Activated T-cell treated with anti-CD3 and anti-CD28 coated beads, Interleukin-2, amount 50 U/mL, for 24 hours (primary cell): ENCODE data around the gene NAPG.
"Not testable (repeated sequence)": the region's sequence is repeated elsewhere in the genome, so short reads cannot be mapped to it uniquely, and the experiment has no call there.

ENCODE experiments used
- DNase-seq: peaks from one replicate; pipeline ENCODE4 v3.0.0-alpha.2; 2020
- H3K27ac Mint-ChIP-seq: 2 replicates; pipeline ENCODE4 v1.8.0; 2020; ENCODE audit warnings: mild to moderate bottlenecking, mixed read lengths
- H3K27me3 Mint-ChIP-seq: 2 replicates; pipeline ENCODE4 v1.8.0; 2020; ENCODE audit warnings: mixed read lengths
- H3K36me3 Mint-ChIP-seq: 2 replicates; pipeline ENCODE4 v1.8.0; 2020; ENCODE audit warnings: low read depth, mixed read lengths
- H3K4me1 Mint-ChIP-seq: 2 replicates; pipeline ENCODE4 v1.8.0; 2020; ENCODE audit warnings: low read depth, mixed read lengths
- H3K4me3 Mint-ChIP-seq: 2 replicates; pipeline ENCODE4 v1.8.0; 2020; ENCODE audit warnings: mild to moderate bottlenecking, moderate library complexity, mixed read lengths
- H3K9me3 Mint-ChIP-seq: 2 replicates; pipeline ENCODE4 v1.8.0; 2020; ENCODE audit warnings: mixed read lengths

Gene NAPG

DNA sequence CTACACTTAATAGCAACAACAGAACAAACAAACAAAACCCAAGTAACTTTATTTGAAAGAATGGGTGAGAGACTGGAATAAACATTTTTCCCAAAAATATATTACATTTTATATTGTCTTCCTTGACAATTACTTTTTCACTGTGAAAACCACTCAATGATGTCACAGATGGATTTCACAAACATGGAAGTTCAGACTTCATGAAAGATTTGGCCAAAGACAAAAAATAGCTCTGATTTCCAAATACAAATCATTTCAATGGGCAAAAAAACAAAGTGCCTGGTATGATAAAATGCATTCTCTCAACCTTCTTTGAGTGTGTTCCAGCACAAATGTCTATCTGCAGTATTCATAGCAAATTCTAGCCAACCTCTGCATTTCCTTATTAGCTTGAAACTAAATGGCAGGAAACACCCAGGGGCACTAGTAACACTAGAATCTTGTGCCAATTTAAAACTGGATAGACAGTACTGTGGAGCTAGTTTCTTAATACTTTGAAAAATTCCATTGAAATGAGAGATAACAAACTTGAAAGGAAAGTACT, 28.5 kb upstream of the NAPG start:
- Mint-ChIP-seq H3K27ac (no peak overlapping the region), H3K27me3 (peaks cover 22% of the 10 kb centered on the region), H3K4me3 (no peak overlapping the region), H3K36me3 (no peaks in the 10 kb centered on the region), H3K9me3 (peaks cover 3% of the 10 kb centered on the region), H3K4me1 (peaks cover 14% of the 10 kb centered on the region)
- no peak for DNase-seq

DNA sequence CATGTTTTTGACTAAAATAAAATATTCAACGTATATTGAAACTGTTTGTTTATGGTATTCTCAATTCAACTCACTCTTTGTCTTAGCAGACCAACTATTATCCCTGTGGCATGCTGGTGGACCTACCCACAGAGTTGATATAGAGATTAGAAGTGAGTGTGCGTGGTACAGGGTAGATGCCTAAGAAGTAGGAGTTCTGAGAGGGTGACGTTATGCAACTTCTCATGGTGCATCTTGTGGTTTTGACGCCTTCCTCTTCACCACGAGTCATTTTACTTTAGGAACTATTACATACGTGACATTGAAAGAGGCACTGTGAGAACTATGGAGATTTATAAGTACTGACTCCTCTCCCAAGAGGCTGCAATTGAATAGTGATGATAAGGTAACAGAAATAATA, 26.6 kb upstream of the NAPG start:
- H3K4me3 Mint-ChIP-seq, result no peak overlapping the region
- H3K27me3 Mint-ChIP-seq, result peaks cover 34% of the 10 kb centered on the region
- peaks cover 3% of the 10 kb centered on the region for H3K9me3 Mint-ChIP-seq
- no peaks in the 10 kb centered on the region for H3K36me3 Mint-ChIP-seq
- no peak overlapping the region for H3K27ac Mint-ChIP-seq
- no peak for DNase-seq
- H3K4me1 Mint-ChIP-seq, result peaks cover 14% of the 10 kb centered on the region

DNA sequence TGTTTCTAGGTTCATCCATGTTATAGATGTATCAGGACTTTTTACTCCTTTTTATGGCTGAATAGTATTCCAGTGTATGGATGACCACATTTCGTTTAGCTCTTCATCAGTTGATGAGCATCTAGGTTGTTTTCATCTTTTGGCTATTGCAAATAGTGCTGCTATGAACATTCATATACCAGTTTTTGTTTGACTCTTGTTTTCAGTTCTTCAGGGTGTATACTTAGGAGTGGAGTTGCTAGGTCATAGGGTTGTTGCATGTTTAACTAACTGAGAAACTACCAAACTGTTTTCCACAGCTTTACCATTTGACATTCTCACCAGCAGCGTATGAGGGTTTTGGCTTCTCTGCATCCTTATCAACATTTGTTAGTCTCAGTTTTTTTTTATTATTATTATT, 25.8 kb upstream of the NAPG start:
- Mint-ChIP-seq H3K36me3 (no peaks in the 10 kb centered on the region), H3K27ac (no peak overlapping the region), H3K9me3 (peaks cover 8% of the 10 kb centered on the region), H3K4me1 (peaks cover 14% of the 10 kb centered on the region), H3K27me3 (peaks cover 41% of the 10 kb centered on the region), H3K4me3 (no peak overlapping the region)
- no peak for DNase-seq

DNA sequence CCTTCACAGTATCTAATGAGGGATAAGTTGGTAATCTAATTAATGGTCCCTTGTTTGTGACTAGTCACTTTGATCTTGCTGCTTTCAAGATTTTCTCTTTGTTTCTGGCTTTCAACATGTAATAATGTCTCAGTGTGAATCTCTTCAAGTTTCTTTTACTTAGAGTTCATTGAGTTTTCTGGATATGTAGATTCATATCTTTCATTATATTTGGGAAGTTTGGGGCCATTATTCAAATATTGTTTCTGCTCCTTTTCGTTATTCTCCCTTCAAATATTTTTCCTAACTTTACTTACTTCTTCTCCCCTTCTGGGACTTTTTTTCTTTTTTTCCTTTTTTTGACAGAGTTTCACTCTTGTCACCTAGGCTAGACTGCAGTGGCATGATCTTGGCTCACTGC, 21.1 kb upstream of the NAPG start:
- no peak for DNase-seq
- H3K27ac Mint-ChIP-seq, result no peak overlapping the region
- peaks cover 44% of the 10 kb centered on the region for H3K27me3 Mint-ChIP-seq
- H3K4me3 Mint-ChIP-seq, result no peak overlapping the region
- peaks cover 2% of the 10 kb centered on the region for H3K36me3 Mint-ChIP-seq
- H3K9me3 Mint-ChIP-seq, result peaks cover 22% of the 10 kb centered on the region
- peaks cover 5% of the 10 kb centered on the region for H3K4me1 Mint-ChIP-seq

DNA sequence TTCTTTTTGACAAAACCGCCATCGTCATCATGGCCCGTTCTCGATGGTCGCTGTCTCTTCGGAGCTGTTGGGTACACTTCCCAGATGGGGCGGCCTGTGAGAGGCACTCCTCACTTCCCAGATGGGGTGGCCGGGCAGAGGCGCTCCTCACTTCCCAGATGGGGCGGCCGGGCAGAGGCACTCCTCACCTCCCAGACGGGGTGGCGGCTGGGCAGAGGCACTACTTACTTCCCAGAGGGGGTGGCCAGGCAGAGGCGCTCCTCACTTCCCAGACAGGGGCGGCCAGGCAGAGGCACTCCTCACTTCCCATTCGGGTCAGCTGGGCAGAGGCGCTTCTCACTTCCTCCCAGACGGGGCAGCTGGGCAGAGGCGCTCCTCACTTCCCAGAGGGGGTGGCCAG, 19.9 kb upstream of the NAPG start:
- H3K4me1 Mint-ChIP-seq, H3K27ac Mint-ChIP-seq, H3K36me3 Mint-ChIP-seq, H3K4me3 Mint-ChIP-seq, DNase-seq: not testable (repeated sequence)
- peaks cover 40% of the 10 kb centered on the region for H3K27me3 Mint-ChIP-seq
- H3K9me3 Mint-ChIP-seq, result peaks cover 19% of the 10 kb centered on the region

DNA sequence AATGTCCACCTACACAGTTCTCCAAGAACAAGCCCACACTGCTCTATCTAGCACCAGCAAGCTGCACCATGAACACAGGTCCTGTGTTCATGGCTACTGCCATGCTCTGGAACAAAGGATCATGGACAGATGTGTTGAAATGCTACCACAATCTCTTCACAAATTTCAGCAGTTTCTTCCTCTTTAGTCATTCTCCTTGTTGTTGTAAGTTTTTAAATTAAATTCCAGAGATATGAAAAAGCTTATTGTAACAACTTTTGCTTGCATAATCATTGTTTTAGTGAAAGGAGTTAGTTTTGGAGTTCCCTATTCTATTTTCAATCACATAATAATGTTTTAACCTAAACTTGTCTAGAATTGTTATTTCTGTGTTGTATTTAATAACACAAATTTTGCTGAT, 17.2 kb upstream of the NAPG start:
- Mint-ChIP-seq H3K36me3 (peaks cover 2% of the 10 kb centered on the region), H3K4me3 (no peak overlapping the region), H3K9me3 (peaks cover 19% of the 10 kb centered on the region), H3K27me3 (peaks cover 35% of the 10 kb centered on the region), H3K27ac (no peak overlapping the region), H3K4me1 (no peaks in the 10 kb centered on the region)
- DNase-seq, result no peak

DNA sequence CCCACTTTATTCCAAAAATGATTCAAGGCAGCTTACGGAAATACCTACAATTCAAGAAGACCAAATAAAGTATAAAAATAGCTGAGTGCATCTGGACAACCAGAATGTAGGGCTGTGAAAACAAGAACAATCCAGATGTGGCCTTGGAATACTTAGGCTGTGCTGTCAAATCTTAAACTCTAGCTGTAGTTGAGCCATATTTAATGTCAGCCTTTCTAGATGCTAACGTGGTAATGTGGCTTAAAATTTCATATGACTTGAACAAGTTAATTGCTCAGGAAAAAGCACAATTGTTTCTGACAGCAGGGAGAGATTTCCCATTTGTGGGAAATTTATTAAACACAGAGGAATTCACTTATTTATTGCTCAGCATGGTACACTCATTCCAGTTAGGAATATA, 14.6 kb upstream of the NAPG start:
- Mint-ChIP-seq H3K27me3 (peaks cover 50% of the 10 kb centered on the region), H3K4me1 (no peaks in the 10 kb centered on the region), H3K4me3 (no peak overlapping the region), H3K36me3 (peaks cover 2% of the 10 kb centered on the region), H3K27ac (no peak overlapping the region), H3K9me3 (peaks cover 14% of the 10 kb centered on the region)
- DNase-seq, result no peak

DNA sequence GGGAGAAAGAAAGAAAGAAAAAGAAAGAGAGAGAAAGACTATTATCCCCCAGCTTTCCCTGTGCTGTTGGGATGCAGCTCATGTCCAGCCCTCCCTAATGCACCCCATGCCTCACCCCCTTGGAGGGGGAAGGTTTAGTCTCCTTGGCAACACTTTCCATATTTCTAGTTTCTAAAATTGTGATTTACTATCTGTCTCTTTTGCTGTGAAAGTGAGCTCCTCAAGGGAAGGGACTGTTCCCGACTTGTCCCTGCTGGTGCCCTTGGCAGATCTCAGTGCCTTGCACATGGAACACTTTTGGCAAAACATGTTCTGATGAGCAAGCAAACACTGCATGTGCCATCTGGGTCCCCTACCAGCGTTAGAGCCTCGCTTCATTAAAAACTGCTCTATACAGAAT, 11.7 kb upstream of the NAPG start:
- Mint-ChIP-seq H3K4me3 (no peak overlapping the region), H3K9me3 (peaks cover 2% of the 10 kb centered on the region), H3K4me1 (no peaks in the 10 kb centered on the region)

DNA sequence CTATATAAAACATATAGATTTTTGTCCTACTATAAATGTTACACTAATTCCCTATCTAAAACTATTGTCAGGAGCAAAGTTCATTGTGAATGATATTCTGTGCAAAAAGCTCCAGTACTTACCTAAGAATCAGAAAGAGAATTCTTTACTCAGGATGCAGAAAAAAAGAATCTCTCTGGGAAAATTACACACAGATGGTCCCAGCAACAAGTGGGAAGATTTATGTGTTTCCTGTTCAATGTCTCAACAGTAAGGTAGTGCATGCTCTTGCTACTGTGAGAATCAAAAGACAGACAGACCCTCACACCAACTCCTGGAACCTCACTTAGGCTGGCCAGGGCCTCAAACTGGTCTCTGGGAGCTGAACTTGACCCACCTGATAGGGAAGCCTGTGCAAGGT, 11.2 kb upstream of the NAPG start:
- peaks cover under 1% of the 10 kb centered on the region for H3K4me1 Mint-ChIP-seq
- H3K27me3 Mint-ChIP-seq, result peaks cover 75% of the 10 kb centered on the region
- H3K9me3 Mint-ChIP-seq, result peaks cover 1% of the 10 kb centered on the region
- no peak for DNase-seq
- no peak overlapping the region for H3K4me3 Mint-ChIP-seq
- no peak overlapping the region for H3K27ac Mint-ChIP-seq
- no peaks in the 10 kb centered on the region for H3K36me3 Mint-ChIP-seq

More for the DNA sequence above, 11.7 kb upstream of the NAPG start:
- no peak for DNase-seq
- Mint-ChIP-seq H3K27me3 (peaks cover 71% of the 10 kb centered on the region), H3K27ac (no peak overlapping the region), H3K36me3 (no peaks in the 10 kb centered on the region)

DNA sequence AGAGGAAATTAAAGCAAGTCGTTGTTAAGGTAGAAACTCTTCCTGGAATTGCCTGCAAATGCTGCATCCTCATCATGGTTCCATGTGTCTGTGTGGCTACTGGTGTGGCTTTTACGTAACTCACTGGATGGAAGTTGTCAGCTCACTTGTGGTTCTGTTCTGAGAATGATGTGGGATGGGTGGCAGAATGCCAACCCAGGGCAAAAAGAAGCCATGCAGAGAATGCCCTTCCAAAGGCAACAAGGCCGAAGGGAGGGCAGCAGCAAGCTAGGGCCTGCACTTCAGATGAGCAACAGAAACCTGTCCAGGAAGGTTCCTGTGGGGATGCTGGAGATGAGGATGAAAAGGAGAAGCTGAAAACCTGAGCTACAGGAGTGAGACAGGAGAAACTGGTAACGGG, 10.4 kb upstream of the NAPG start:
- no peak for DNase-seq
- Mint-ChIP-seq H3K4me1 (peaks cover 6% of the 10 kb centered on the region), H3K4me3 (no peak overlapping the region), H3K9me3 (no peaks in the 10 kb centered on the region), H3K36me3 (no peaks in the 10 kb centered on the region), H3K27me3 (peaks cover 77% of the 10 kb centered on the region), H3K27ac (no peak overlapping the region)

DNA sequence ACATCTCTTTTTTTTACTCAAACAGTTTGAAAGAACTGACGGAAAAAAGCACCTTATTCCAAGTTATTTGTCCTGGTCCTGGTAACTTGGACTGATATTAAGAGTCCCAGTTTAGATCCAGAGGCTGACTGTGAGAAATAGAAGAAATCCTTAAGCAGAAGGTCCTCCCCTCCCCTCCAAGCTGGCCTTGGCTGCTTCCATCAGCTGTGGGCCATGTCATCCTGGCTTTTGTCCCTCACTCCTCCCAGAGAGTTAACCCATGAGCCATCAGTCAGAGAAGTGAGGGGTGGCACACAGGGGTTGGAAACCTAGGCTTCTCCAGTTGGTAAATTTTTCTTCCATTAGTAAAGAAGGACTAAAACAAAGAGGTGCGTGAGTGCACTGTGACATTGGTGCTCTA, 9.7 kb upstream of the NAPG start:
- DNase-seq, result no peak
- Mint-ChIP-seq H3K4me3 (no peak overlapping the region), H3K4me1 (peaks cover 6% of the 10 kb centered on the region), H3K27ac (no peak overlapping the region), H3K9me3 (no peaks in the 10 kb centered on the region), H3K27me3 (peaks cover 77% of the 10 kb centered on the region), H3K36me3 (no peaks in the 10 kb centered on the region)

DNA sequence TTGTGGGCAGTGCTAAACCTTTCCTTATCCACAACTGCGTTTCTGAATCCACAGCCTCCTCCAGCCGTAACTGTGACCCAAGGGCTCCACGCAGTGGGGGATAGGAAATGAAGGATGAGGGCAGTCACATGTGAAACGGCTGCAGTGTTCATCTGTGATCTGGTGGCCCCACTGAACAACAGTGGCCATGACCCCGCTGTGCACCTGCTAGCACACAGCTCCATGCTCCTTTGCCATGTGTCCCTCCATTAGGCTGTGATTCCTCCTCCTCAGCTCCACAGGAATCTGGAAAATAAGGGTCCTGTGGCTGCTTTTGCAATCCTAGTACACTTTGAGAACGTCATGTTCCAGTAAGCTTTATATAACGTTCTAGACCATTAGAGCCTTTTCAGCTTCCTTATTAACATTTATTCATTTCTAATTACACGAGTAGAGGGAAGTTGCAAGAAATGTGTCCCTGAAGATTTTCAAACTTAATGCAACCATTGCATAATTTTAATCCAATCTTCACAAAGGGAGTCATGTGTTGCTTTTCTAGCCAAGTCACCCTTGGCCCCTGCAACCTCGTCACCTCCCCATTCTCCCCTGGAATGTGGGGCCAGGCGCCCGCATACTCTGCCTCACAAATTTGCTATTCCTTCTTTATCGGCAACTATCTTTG, 7.1 kb upstream of the NAPG start:
- no peaks in the 10 kb centered on the region for H3K36me3 Mint-ChIP-seq

DNA sequence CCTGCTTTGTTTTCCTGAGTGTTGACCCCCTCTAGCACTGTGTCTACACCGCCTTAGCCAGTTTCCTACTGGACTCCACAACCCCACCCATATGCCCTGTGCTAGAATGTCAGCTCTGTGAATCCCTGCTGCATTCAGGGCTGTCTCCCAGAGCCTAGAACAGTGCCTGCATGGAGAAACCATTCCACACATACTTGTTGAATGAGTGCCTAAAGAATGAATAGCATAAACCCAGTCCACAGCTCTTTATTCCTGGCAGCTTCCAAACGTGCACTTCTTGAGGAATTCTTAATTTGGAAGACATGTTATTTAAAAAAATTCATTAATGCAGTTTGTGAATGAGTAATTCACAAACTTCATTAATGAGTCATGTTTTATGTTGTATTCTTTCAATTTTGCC, 6.5 kb upstream of the NAPG start:
- no peak for DNase-seq
- no peaks in the 10 kb centered on the region for H3K9me3 Mint-ChIP-seq
- H3K27ac Mint-ChIP-seq, result no peak overlapping the region
- peaks cover 58% of the 10 kb centered on the region for H3K27me3 Mint-ChIP-seq
- H3K4me3 Mint-ChIP-seq, result no peak overlapping the region
- H3K4me1 Mint-ChIP-seq, result peaks cover 9% of the 10 kb centered on the region
- H3K36me3 Mint-ChIP-seq, result no peaks in the 10 kb centered on the region

More for the DNA sequence above, 7.1 kb upstream of the NAPG start:
- peaks cover 6% of the 10 kb centered on the region for H3K4me1 Mint-ChIP-seq
- H3K27me3 Mint-ChIP-seq, result peaks cover 64% of the 10 kb centered on the region
- H3K9me3 Mint-ChIP-seq, result no peaks in the 10 kb centered on the region
- no peak overlapping the region for H3K4me3 Mint-ChIP-seq
- DNase-seq, result no peak
- H3K27ac Mint-ChIP-seq, result no peak overlapping the region

DNA sequence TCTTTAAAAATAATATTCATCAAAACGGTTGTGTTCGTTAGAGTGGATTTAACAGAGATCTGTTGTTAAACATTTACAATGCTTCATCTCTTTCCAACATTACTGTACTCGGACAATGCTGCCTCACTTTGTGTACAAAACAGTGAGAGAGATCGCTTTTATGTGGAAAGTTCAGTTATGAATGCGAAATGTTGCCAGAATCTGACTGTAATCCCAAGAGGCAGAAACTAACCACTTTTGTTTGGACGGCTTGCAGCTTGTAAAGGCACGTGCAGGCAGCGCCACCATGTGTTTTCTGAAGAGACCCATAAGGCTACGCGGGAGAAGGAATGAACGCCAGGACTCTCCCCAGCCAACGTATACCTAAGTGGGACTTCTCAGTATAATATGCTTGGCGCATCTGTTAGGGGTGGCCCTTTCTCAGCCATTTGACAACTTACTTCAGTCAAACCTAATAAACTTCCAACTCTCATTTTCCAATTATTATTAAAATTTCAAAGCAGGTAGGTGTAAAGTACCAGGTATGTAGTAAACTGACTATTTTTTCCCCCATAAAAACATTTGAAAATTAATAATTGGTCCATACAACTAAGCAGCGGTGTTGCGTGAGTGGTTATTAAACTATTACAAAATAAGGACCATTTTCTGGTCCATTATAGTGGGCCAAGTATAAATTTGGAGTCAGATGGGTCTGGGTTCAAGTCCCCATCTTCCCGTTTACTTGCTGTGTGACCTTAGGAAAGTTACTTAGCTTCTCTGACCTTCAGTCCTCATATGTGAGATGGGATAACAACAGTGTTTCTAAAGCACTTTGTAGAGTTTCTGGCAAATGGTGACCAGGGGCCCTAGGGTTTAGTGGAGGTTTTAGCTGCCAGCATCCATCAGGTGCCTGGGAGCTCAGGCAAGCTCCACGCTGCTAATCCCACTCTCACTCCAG, 5.6 kb upstream of the NAPG start:
- Mint-ChIP-seq H3K36me3 (no peaks in the 10 kb centered on the region), H3K27me3 (peaks cover 52% of the 10 kb centered on the region), H3K27ac (no peak overlapping the region), H3K4me3 (no peak overlapping the region), H3K9me3 (no peaks in the 10 kb centered on the region), H3K4me1 (peaks cover 18% of the 10 kb centered on the region)
- DNase-seq, result peak; percentile 63

DNA sequence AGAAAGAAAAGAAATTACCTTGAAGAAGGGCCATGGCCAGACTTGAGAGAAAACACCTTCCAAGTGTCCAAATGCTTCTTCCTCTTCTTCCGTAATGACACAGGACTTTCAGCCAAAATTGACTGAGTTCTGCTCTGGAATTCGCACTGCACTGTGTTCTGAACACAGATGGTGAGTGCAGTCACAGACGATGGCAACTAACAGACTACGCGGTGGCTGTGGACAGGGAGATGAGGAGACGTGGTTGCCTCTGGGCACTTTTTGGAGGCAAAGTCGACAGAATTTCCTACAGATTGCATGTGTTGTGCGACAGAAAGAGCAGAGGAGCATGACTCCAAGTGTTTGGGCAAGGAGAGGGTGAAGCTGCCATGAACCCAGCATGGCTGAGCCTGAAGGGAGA, 4.3 kb upstream of the NAPG start:
- Mint-ChIP-seq H3K27me3 (peaks cover 39% of the 10 kb centered on the region), H3K27ac (no peak overlapping the region), H3K9me3 (no peaks in the 10 kb centered on the region), H3K4me3 (no peak overlapping the region), H3K36me3 (peaks cover 6% of the 10 kb centered on the region), H3K4me1 (peaks cover 23% of the 10 kb centered on the region)
- DNase-seq, result no peak
